ENCODE data around the gene ZNF836. TPM values are rescaled to one million over a fixed set of nuclear protein-coding genes. Genes with fewer than 3 reads are reported as not detected.

The ZNF836 gene
- total and polyA plus RNA-seq, 7 experiments from 2014 or later, result 10.2 to 57.5 (median 21.5) TPM

DNA sequence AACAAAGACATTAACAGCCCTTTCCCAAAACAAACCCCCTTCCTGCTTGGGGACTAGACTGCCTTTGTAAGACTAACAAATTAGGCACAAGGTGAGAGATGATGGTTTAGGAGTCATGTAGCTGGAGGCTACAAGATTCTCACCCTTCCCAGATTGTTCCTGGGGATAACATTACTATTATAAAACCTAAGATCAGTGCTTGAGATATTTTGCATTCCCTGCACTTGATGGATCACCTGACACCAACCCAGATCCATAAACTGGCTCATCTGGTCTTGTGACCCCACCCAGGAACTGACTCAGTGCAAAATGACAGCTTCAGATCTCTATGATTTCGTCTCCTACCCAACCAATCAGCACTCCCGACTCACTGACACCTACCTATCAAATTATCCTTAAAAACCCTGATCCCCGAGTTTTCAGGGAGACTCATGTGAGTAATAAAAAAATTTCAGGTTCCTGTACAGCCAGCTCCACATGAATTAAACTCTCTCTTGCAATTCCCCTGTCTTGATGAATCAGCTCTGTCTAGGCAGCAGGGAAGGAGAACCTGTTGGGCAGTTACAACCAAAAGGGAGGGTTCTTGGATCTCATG is 29.3 kb downstream of the ZNF836 start:
- Mint-ChIP-seq H3K4me1 (peaks cover 20 to 33% (median 29%) of the 10 kb centered on the region in 7 donors), H3K27ac (peak overlapping the region in 2 of 9 donors; percentile 32 to 69), H3K9me3 (peaks cover 0 to 80% (median 16%) of the 10 kb centered on the region in 11 donors), H3K36me3 (peaks cover 0 to 39% (median 24%) of the 10 kb centered on the region in 5 donors), H3K27me3 (no peaks in the 10 kb centered on the region), H3K4me3 (peak overlapping the region in 3 of 10 donors; percentile 3 to 52 (median 29))
- H3K4me3 ChIP-seq (ENCODE audit: low read length), result no peak overlapping the region
- POLR2A ChIA-PET, result interaction anchor here (0.6 to 1.7 kb wide), 3 partner anchors 9 to 47 kb away, joined by 3 to 6 read pairs (median 3); partner anchors contain the start of gene PPP2R1A
- intact Hi-C loops (cut with micrococcal nuclease), result loop anchor here in 1 of 2 donors (5.0 kb wide), 2 partner anchors 385 to 495 kb away; partner anchors contain the start of genes ZNF808 and ZNF83
- ATAC-seq (no peak), DNase-seq (no peak)
- peaks cover 0 to 15% (median 0%) of the 10 kb centered on the region in 3 experiments for H3K9me3 ChIP-seq (ENCODE audit: control insufficient read depth in 2 of 3, low read length in 3 of 3)
- H3K27me3 ChIP-seq (ENCODE audit: control insufficient read depth in 2 of 2, insufficient read depth in 2 of 2, low read length in 2 of 2), result no peaks in the 10 kb centered on the region
- peaks cover 0 to 5% (median 0%) of the 10 kb centered on the region in 3 experiments for H3K36me3 ChIP-seq (ENCODE audit: control insufficient read depth in 2 of 3, insufficient read depth in 3 of 3, low read length in 3 of 3)
- CTCF ChIA-PET, result interaction anchor here (1.7 kb wide), 1 partner anchor 95 kb away, joined by 5 read pairs; no protein-coding TSS in a partner anchor
- no peak overlapping the region for H3K27ac ChIP-seq (ENCODE audit: low read depth, low read length)
- peaks cover 15 to 18% of the 10 kb centered on the region in 2 donors for H3K4me1 ChIP-seq (ENCODE audit: control insufficient read depth in 2 of 2, insufficient read depth in 2 of 2, low read length in 2 of 2)

DNA sequence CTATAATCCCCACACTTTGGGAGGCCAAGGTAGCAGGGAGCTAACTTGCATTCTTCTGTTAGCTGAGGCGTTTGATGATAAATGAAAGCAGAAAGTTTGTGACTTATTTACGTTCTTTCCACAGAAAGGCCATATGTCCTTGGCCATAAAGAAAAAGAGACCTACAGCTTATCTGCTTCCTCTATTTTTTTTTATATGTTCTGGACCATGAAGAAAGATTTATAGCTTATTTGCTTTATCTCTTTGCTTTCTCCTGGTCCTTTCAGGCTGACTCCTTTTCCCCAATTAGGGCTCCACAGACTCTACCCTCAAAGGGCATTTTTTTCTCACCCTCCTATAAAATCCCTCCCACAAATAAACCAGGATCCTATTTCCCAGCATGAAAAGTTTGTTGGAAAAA is 30.2 kb downstream of the ZNF836 start:
- H3K9me3 ChIP-seq (ENCODE audit: control insufficient read depth in 2 of 3, low read length in 3 of 3), result peaks cover 0 to 11% (median 0%) of the 10 kb centered on the region in 3 experiments
- ChIA-PET POLR2A (interaction anchor here (1.8 to 3.5 kb wide), 3 partner anchors 30 to 96 kb away, joined by 7 to 22 read pairs (median 15); partner anchors contain the start of genes PPP2R1A and ZNF836), CTCF (interaction anchor here (0.7 to 1.7 kb wide), 2 partner anchors 96 to 1285 kb away, joined by 4 to 5 read pairs; no protein-coding TSS in a partner anchor)
- H3K27me3 ChIP-seq (ENCODE audit: control insufficient read depth in 2 of 2, insufficient read depth in 2 of 2, low read length in 2 of 2), result no peaks in the 10 kb centered on the region
- peak overlapping the region in 6 of 10 donors; percentile 4 to 52 (median 26) for H3K4me3 Mint-ChIP-seq
- H3K4me1 ChIP-seq (ENCODE audit: control insufficient read depth in 2 of 2, insufficient read depth in 2 of 2, low read length in 2 of 2), result peaks cover 15 to 18% of the 10 kb centered on the region in 2 donors
- H3K4me1 Mint-ChIP-seq, result peaks cover 20 to 37% (median 33%) of the 10 kb centered on the region in 7 donors
- DNase-seq (no peak), ATAC-seq (no peak)
- H3K27ac ChIP-seq (ENCODE audit: low read depth, low read length), result no peak overlapping the region
- H3K27ac Mint-ChIP-seq, result peak overlapping the region in 4 of 9 donors; percentile 32 to 69 (median 54)
- peaks cover 0 to 80% (median 9%) of the 10 kb centered on the region in 11 donors for H3K9me3 Mint-ChIP-seq
- no peaks in the 10 kb centered on the region for H3K27me3 Mint-ChIP-seq
- H3K4me3 ChIP-seq (ENCODE audit: low read length), result no peak overlapping the region
- H3K36me3 ChIP-seq (ENCODE audit: control insufficient read depth in 2 of 3, insufficient read depth in 3 of 3, low read length in 3 of 3), result peaks cover 0 to 5% (median 0%) of the 10 kb centered on the region in 3 experiments
- intact Hi-C loops (cut with micrococcal nuclease), result loop anchor here in 1 of 2 donors (5.0 kb wide), 2 partner anchors 386 to 496 kb away; partner anchors contain the start of genes ZNF808 and ZNF83
- H3K36me3 Mint-ChIP-seq, result peaks cover 0 to 47% (median 28%) of the 10 kb centered on the region in 5 donors

DNA sequence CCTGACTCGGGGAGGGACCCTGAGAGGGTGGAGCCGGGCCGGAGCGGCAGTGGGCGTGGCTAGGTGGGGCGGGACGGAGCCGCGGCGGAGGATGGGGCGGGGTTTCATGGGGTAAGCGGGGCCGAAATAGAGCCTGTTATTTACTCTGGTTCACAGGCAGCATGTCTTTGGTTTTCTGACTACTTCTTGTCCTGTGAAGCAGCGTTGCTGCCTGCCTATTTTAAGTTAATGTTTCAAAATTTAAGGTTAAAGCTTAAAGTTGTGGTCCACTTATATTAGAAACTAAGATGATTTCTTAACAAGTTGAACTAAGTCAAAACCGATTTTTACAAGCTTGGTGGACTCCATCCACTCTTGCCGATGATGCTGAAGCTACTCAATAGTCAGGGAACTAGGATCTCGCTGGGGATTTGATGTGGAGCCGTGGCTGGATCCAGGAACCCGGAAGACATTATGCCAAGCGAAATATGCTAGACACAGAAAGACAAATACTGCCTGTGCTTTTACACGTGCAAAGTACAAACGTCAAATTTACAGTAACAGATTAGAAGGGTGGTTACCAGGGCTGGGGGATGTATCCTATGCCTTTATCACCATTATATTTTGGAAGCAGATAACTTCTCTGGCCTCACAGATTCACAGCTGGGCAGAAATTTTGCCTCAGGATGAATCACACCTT is 31.2 kb downstream of the ZNF836 start:
- Histone ChIP-seq H3K27ac (ENCODE audit: low read depth, low read length) (peak overlapping the region; percentile 89), H3K27me3 (ENCODE audit: control insufficient read depth in 2 of 2, insufficient read depth in 2 of 2, low read length in 2 of 2) (no peaks in the 10 kb centered on the region), H3K9me3 (ENCODE audit: control insufficient read depth in 2 of 3, low read length in 3 of 3) (peaks cover 0 to 6% (median 0%) of the 10 kb centered on the region in 3 experiments), H3K4me1 (ENCODE audit: control insufficient read depth in 2 of 2, insufficient read depth in 2 of 2, low read length in 2 of 2) (peaks cover 15 to 18% of the 10 kb centered on the region in 2 donors), H3K36me3 (ENCODE audit: control insufficient read depth in 2 of 3, insufficient read depth in 3 of 3, low read length in 3 of 3) (peaks cover 0 to 7% (median 0%) of the 10 kb centered on the region in 3 experiments), H3K4me3 (ENCODE audit: low read length) (peak overlapping the region; percentile 99)
- ATAC-seq (peak; percentile 100), DNase-seq (peak in 3 of 9 donors; percentile 97 to 98 (median 98))
- Mint-ChIP-seq H3K9me3 (peaks cover 0 to 77% (median 10%) of the 10 kb centered on the region in 11 donors), H3K36me3 (peaks cover 4 to 48% (median 34%) of the 10 kb centered on the region in 5 donors), H3K4me1 (peaks cover 20 to 41% (median 33%) of the 10 kb centered on the region in 7 donors), H3K27me3 (no peaks in the 10 kb centered on the region), H3K27ac (peak overlapping the region; percentile 88 to 98 (median 96)), H3K4me3 (peak overlapping the region; percentile 92 to 99 (median 96))
- intact Hi-C loops (cut with micrococcal nuclease), result loop anchor here (1.0 to 5.0 kb wide), 9 partner anchors 31 to 1255 kb away; partner anchors contain the start of genes ZNF841 (in 2 of the 2), ZNF480 (in 1 of the 2), ZNF765 (in 1 of the 2) and ZNF808 (in 1 of the 2)
- ChIA-PET POLR2A (interaction anchor here (0.6 to 3.5 kb wide), 6 partner anchors 31 to 233 kb away, joined by 3 to 22 read pairs (median 6); partner anchors contain the start of genes PPP2R1A and ZNF836), CTCF (interaction anchor here (0.9 to 1.9 kb wide), 5 partner anchors 30 to 97 kb away, joined by 3 to 7 read pairs (median 4); partner anchors contain the start of gene ZNF836)

DNA sequence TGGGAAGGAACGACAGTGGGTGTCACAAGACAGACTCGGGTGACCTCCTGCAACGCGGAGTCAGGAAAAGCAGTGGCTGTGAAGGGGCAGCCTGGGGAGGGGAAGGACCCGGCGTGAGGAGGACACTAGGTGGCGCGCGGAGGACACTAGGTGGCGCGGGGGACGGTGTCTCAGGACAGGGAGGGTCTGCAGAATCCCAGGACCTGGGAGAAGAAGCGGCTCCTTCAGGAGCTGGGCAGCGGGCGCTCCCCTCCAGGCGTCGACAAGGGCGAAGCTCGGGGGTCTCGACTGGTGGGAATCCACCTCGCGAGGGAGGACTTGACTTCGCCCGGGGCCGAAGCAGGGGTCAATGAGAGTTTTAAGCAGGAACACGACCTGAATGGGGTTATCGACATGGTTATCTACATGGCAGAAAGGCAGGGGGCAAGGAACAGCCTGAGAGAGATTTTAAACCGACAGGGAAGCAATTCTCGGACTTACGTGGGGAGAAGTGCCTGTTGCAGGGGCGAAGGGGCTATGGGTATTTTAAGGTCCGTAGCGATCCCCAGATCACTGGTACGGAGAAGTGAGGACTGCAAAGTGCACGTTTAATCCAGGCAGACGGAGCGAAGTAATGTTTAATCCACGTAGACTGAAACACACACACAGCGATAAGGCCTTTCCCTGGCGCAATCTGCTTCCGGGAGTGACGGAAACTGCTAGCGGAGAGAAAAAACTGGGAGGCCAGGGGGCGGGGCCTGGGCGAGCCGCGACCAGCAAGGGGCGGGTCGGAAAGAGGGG is 32.0 kb downstream of the ZNF836 start, which contains the start of gene ZNF616:
Gene ZNF616 (minus strand): TSS at position 687 of the 780 bp plus-strand sequence. CDS start 9,426 bp downstream, outside the sequence.
- peak within 1 kb of the TSS; percentile 99 for H3K4me3 ChIP-seq (ENCODE audit: low read length)
- peak; percentile 58 to 97 (median 95) for DNase-seq
- Mint-ChIP-seq H3K9me3 (peaks cover 0 to 77% (median 11%) of the 10 kb centered on the region in 11 donors), H3K4me3 (peak within 1 kb of the TSS; percentile 92 to 99 (median 96)), H3K27me3 (no peaks in the 10 kb centered on the region), H3K27ac (peak within 1 kb of the TSS; percentile 88 to 98 (median 96)), H3K4me1 (peaks cover 20 to 44% (median 33%) of the 10 kb centered on the region in 7 donors), H3K36me3 (peaks cover 8 to 51% (median 41%) of the 10 kb centered on the region in 5 donors)
- peaks cover 0 to 12% (median 0%) of the 10 kb centered on the region in 3 experiments for H3K9me3 ChIP-seq (ENCODE audit: control insufficient read depth in 2 of 3, low read length in 3 of 3)
- ChIA-PET POLR2A (interaction anchor here (0.9 to 3.5 kb wide), 4 partner anchors 32 to 98 kb away, joined by 4 to 22 read pairs (median 11); partner anchors contain the start of genes PPP2R1A and ZNF836), CTCF (interaction anchor here (1.0 to 2.7 kb wide), 6 partner anchors 31 to 109 kb away, joined by 3 to 31 read pairs (median 4); partner anchors contain the start of gene ZNF836)
- peaks cover 15 to 18% of the 10 kb centered on the region in 2 donors for H3K4me1 ChIP-seq (ENCODE audit: control insufficient read depth in 2 of 2, insufficient read depth in 2 of 2, low read length in 2 of 2)
- peak within 1 kb of the TSS; percentile 89 for H3K27ac ChIP-seq (ENCODE audit: low read depth, low read length)
- peak; percentile 74 for ATAC-seq
- no peaks in the 10 kb centered on the region for H3K27me3 ChIP-seq (ENCODE audit: control insufficient read depth in 2 of 2, insufficient read depth in 2 of 2, low read length in 2 of 2)
- intact Hi-C loops (cut with micrococcal nuclease), result loop anchor here (1.0 to 5.0 kb wide), 16 partner anchors 32 to 1256 kb away; partner anchors contain the start of genes ZNF480 (in 2 of the 2), ZNF766 (in 2 of the 2), ZNF836 (in 2 of the 2) and ZNF841 (in 2 of the 2)
- peaks cover 0 to 15% (median 0%) of the 10 kb centered on the region in 3 experiments for H3K36me3 ChIP-seq (ENCODE audit: control insufficient read depth in 2 of 3, insufficient read depth in 3 of 3, low read length in 3 of 3)

DNA sequence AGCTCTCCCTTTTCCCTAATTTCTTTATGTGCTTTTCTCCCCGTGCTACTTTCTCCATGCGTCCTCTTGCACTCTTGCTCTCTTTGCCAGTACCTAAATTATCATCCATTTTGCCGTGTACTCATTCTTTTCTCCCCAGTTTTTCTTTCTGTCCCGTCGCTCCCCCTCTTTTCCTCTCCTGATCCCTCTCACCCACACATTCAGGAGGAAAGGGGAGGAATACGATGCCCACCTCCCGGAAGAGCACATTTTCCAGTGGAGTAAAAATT is 32.5 kb downstream of the ZNF836 start:
- intact Hi-C loops (cut with micrococcal nuclease), result loop anchor here (1.0 to 2.0 kb wide), 10 partner anchors 32 to 964 kb away; partner anchors contain the start of genes ZNF766 (in 2 of the 2), ZNF160 (in 1 of the 2), ZNF350 (in 1 of the 2) and ZNF480 (in 1 of the 2)
- Histone ChIP-seq H3K4me1 (ENCODE audit: control insufficient read depth in 2 of 2, insufficient read depth in 2 of 2, low read length in 2 of 2) (peaks cover 15 to 18% of the 10 kb centered on the region in 2 donors), H3K27ac (ENCODE audit: low read depth, low read length) (peak overlapping the region; percentile 89), H3K4me3 (ENCODE audit: low read length) (peak overlapping the region; percentile 99), H3K9me3 (ENCODE audit: control insufficient read depth in 2 of 3, low read length in 3 of 3) (peaks cover 0 to 13% (median under 1%) of the 10 kb centered on the region in 3 experiments), H3K36me3 (ENCODE audit: control insufficient read depth in 2 of 3, insufficient read depth in 3 of 3, low read length in 3 of 3) (peaks cover 0 to 19% (median 0%) of the 10 kb centered on the region in 3 experiments), H3K27me3 (ENCODE audit: control insufficient read depth in 2 of 2, insufficient read depth in 2 of 2, low read length in 2 of 2) (no peaks in the 10 kb centered on the region)
- ChIA-PET CTCF (interaction anchor here (1.2 to 2.7 kb wide), 4 partner anchors 37 to 109 kb away, joined by 3 to 31 read pairs (median 6); no protein-coding TSS in a partner anchor), POLR2A (interaction anchor here (1.5 to 3.5 kb wide), 3 partner anchors 33 to 98 kb away, joined by 7 to 22 read pairs (median 15); partner anchors contain the start of genes PPP2R1A and ZNF836)
- DNase-seq, result peak in 3 of 9 donors; percentile 1 to 4 (median 2)
- peak overlapping the region; percentile 88 to 98 (median 96) for H3K27ac Mint-ChIP-seq
- peak overlapping the region; percentile 92 to 99 (median 96) for H3K4me3 Mint-ChIP-seq
- H3K4me1 Mint-ChIP-seq, result peaks cover 20 to 44% (median 33%) of the 10 kb centered on the region in 7 donors
- no peak for ATAC-seq
- peaks cover 8 to 55% (median 46%) of the 10 kb centered on the region in 5 donors for H3K36me3 Mint-ChIP-seq
- H3K27me3 Mint-ChIP-seq, result no peaks in the 10 kb centered on the region
- peaks cover 0 to 79% (median 15%) of the 10 kb centered on the region in 11 donors for H3K9me3 Mint-ChIP-seq

Measured in naive thymus-derived CD4-positive, alpha-beta T cell (primary cell).